ENCODE data around the gene NACA2. TPM values are rescaled to one million over a fixed set of nuclear protein-coding genes. Genes with fewer than 3 reads are reported as not detected.
"Not testable (repeated sequence)": the region's sequence is repeated elsewhere in the genome, so short reads cannot be mapped to it uniquely, and the experiment has no call there.

Gene NACA2
- total RNA-seq, 1 donor from 2014 or later = not detected

DNA sequence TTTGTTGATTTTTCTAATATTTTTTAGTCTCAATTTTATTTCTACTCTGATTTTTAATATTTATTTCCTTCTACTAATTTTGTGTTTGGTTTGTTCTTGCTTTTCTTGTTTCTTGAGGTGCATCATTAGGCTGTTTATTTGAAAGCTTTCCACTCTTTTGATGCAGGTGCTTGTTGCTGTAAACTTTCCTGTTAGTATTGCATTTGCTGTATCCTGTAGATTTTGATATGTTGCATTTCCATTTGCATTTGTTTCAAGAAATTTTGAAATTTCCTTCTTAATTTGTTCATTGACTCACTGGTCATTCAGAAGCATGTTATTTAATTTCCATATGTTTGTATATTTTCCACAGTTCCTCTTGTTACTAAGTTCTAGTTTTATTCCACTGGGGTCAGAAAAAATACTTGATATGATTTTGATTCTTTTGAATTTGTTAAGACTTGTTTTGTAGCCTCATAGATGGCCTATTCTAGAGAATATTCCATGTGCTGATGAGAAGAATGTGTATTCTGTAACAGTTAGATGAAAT lies 43.1 kb upstream of the NACA2 start:
- Mint-ChIP-seq H3K27me3 (ENCODE audit: unreplicated experiment) (peaks cover 13% of the 10 kb centered on the region), H3K9me3 (ENCODE audit: unreplicated experiment) (peaks cover 27% of the 10 kb centered on the region), H3K4me1 (ENCODE audit: unreplicated experiment) (no peaks in the 10 kb centered on the region), H3K4me3 (ENCODE audit: unreplicated experiment) (no peak overlapping the region), H3K36me3 (ENCODE audit: unreplicated experiment) (no peaks in the 10 kb centered on the region), H3K27ac (ENCODE audit: unreplicated experiment) (no peak overlapping the region)
- DNase-seq (ENCODE audit: extremely low spot score, unreplicated experiment) = no peak
- TF ChIP-seq, protein P1, sequence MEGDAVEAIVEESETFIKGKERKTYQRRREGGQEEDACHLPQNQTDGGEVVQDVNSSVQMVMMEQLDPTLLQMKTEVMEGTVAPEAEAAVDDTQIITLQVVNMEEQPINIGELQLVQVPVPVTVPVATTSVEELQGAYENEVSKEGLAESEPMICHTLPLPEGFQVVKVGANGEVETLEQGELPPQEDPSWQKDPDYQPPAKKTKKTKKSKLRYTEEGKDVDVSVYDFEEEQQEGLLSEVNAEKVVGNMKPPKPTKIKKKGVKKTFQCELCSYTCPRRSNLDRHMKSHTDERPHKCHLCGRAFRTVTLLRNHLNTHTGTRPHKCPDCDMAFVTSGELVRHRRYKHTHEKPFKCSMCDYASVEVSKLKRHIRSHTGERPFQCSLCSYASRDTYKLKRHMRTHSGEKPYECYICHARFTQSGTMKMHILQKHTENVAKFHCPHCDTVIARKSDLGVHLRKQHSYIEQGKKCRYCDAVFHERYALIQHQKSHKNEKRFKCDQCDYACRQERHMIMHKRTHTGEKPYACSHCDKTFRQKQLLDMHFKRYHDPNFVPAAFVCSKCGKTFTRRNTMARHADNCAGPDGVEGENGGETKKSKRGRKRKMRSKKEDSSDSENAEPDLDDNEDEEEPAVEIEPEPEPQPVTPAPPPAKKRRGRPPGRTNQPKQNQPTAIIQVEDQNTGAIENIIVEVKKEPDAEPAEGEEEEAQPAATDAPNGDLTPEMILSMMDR (IDR thresholded peaks at IDR 0.05) = no peak

DNA sequence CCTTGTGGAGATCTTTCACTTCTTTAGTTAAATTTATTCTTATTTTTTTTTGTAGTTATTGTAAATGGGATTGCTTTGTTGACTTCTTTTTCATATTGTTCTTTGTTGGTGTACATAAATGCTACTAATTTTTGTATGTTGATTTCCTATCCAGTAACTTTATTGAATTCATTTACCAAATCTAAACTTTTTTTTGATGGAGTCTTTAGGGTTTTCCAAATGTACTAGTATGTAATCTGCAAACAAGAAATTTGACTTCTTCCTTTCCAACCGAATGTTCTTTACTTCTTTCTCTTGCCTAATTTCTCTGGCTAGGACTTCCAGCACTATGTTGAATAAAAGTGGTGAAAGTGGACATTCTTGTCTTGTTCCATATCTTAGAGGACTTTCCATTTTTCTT lies 41.8 kb upstream of the NACA2 start:
- no peaks in the 10 kb centered on the region for H3K36me3 Mint-ChIP-seq (ENCODE audit: unreplicated experiment)

DNA sequence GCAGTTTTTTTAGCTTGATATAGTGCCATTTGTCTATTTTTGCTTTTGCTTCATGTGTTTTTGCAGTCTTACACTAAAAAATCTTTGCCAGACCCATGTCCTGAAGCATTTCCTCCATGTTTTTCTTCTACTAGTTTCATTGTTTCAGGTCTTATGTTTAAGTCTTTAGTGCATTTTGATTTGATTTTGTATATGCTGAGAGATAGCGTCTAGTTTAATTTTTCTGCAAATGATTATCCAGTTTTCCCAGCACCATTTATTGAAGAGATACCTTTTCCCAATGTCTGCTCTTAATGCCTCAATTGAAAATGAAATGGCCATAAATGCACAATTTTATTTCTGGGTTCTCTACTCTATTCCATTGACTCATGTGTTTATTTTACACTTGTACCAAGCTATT lies 40.8 kb upstream of the NACA2 start:
- Mint-ChIP-seq H3K36me3 (ENCODE audit: unreplicated experiment) (no peaks in the 10 kb centered on the region), H3K27me3 (ENCODE audit: unreplicated experiment) (peaks cover 13% of the 10 kb centered on the region), H3K4me3 (ENCODE audit: unreplicated experiment) (no peak overlapping the region), H3K27ac (ENCODE audit: unreplicated experiment) (no peak overlapping the region), H3K4me1 (ENCODE audit: unreplicated experiment) (no peaks in the 10 kb centered on the region), H3K9me3 (ENCODE audit: unreplicated experiment) (peaks cover 20% of the 10 kb centered on the region)
- no peak for DNase-seq (ENCODE audit: extremely low spot score, unreplicated experiment)
- TF ChIP-seq, protein P1 (IDR thresholded peaks at IDR 0.05) = no peak

More for the DNA sequence above, 41.8 kb upstream of the NACA2 start:
- DNase-seq (ENCODE audit: extremely low spot score, unreplicated experiment) = no peak
- Mint-ChIP-seq H3K9me3 (ENCODE audit: unreplicated experiment) (peaks cover 20% of the 10 kb centered on the region), H3K4me3 (ENCODE audit: unreplicated experiment) (no peak overlapping the region), H3K27ac (ENCODE audit: unreplicated experiment) (no peak overlapping the region), H3K27me3 (ENCODE audit: unreplicated experiment) (peaks cover 13% of the 10 kb centered on the region), H3K4me1 (ENCODE audit: unreplicated experiment) (no peaks in the 10 kb centered on the region)
- TF ChIP-seq, protein P1 (IDR thresholded peaks at IDR 0.05) = no peak

DNA sequence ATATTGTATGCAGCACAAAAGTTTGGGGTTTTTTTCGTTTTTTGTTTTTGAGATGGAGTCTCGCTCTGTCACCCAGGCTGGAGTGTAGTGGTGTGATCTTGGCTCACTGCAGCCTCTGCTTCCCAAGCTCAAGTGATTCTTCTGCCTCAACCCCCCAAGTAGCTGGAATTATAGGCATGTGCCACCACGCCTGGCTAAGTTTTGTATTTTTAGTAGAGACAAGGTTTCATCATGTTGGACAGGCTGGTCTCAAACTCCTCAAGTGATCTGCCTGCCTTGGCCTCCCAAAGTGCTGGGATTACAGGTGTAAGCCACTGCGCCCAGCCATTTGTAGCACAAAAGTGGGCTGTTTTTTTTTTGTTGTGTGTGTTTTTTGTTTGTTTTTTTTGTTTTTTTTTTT lies 37.1 kb upstream of the NACA2 start:
- H3K9me3 Mint-ChIP-seq (ENCODE audit: unreplicated experiment); H3K27ac Mint-ChIP-seq (ENCODE audit: unreplicated experiment); DNase-seq (ENCODE audit: extremely low spot score, unreplicated experiment); H3K36me3 Mint-ChIP-seq (ENCODE audit: unreplicated experiment); H3K4me3 Mint-ChIP-seq (ENCODE audit: unreplicated experiment); H3K4me1 Mint-ChIP-seq (ENCODE audit: unreplicated experiment): not testable (repeated sequence)
- peaks cover 23% of the 10 kb centered on the region for H3K27me3 Mint-ChIP-seq (ENCODE audit: unreplicated experiment)

DNA sequence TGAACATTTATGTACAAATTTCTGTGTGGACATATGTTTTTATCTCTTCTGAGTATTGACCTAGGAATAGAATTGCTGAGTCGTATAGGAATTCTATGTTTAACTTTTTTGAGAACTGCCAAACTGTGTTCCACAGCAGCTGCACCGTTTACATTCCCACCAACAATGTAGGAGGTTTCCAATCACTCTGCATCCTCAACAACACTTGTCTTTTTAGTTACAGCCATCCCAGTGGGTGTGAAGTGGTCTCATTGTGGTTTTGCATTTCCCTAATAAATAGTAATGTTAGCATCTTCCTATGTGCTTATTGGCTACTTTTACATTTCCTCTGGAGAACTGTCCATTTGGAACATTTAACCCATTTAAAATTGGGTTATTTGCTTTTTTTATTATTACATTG lies 36.6 kb upstream of the NACA2 start:
- DNase-seq (ENCODE audit: extremely low spot score, unreplicated experiment) = no peak
- no peak overlapping the region for H3K4me3 Mint-ChIP-seq (ENCODE audit: unreplicated experiment)
- no peaks in the 10 kb centered on the region for H3K4me1 Mint-ChIP-seq (ENCODE audit: unreplicated experiment)
- no peak overlapping the region for H3K27ac Mint-ChIP-seq (ENCODE audit: unreplicated experiment)
- peaks cover 24% of the 10 kb centered on the region for H3K27me3 Mint-ChIP-seq (ENCODE audit: unreplicated experiment)
- TF ChIP-seq, protein P1 (IDR thresholded peaks at IDR 0.05) = no peak
- H3K36me3 Mint-ChIP-seq (ENCODE audit: unreplicated experiment) = no peaks in the 10 kb centered on the region
- peaks cover 3% of the 10 kb centered on the region for H3K9me3 Mint-ChIP-seq (ENCODE audit: unreplicated experiment)

DNA sequence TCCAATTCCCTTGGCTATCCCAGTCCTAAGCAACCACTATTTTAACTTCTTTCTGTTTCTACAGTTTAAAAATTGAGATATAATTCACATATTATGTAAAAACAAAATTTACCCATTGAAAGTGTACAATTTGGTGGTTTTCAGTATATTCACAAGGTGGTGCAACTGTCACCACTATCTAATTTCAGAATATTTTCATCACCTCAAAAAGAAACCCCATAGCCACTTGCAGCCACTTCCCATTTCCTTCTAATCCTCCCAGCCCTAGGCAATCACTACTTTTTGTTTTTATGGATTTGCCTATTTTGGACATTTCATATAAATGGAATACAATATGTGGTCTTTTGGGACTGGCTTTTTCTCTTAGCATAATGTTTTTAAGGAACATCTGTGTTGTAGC lies 36.1 kb upstream of the NACA2 start:
- no peak overlapping the region for H3K4me3 Mint-ChIP-seq (ENCODE audit: unreplicated experiment)
- H3K36me3 Mint-ChIP-seq (ENCODE audit: unreplicated experiment) = no peaks in the 10 kb centered on the region
- H3K4me1 Mint-ChIP-seq (ENCODE audit: unreplicated experiment) = no peaks in the 10 kb centered on the region
- peaks cover 2% of the 10 kb centered on the region for H3K9me3 Mint-ChIP-seq (ENCODE audit: unreplicated experiment)
- H3K27me3 Mint-ChIP-seq (ENCODE audit: unreplicated experiment) = peaks cover 21% of the 10 kb centered on the region
- TF ChIP-seq, protein P1 (IDR thresholded peaks at IDR 0.05) = no peak
- H3K27ac Mint-ChIP-seq (ENCODE audit: unreplicated experiment) = no peak overlapping the region
- no peak for DNase-seq (ENCODE audit: extremely low spot score, unreplicated experiment)
